ENCODE measurements around the gene TEX51. TPM values are rescaled to one million over a fixed set of nuclear protein-coding genes. Genes with fewer than 3 reads are reported as not detected.

The TEX51 gene
- total and polyA plus RNA-seq, 2 of the 4 experiments (the other 2 are of a cell fraction) = not detected

DNA sequence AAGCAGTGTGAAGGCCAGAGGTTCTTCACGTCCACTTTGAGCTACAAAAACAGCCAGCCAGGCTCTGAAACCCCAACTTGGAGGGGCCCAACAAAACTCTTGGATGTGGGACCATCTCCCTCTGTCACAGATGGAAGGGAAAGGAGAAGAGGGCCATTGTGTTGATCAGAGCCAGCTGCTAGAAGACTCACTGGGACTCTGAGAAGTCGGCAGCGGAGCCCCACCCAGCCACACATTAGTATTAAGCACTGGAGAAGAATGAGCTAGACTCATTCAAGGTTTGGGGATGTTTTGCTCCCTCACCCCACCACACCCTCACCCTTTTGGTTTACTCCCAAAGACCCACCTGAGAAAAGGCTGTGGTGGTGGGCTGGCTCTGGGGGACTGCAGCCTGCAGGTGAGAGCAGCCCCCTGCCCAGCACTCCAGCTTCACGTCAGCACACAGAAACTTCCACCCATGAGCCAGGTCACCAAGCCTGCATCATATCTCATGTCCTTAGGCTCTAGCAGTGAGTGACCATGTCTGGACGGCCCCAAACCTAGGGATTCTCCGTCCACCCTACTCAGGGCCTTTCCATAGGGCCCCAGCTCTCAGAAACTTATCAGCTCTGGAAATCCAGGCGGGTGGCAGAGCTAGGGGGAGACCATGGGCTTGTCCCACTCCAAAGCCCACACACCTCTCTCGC lies 12.6 kb downstream of the TEX51 start:
- in situ Hi-C loops (cut with MboI; ENCODE audit: low sequenced_read_pairs) = no loop called here
- DNase-seq = no peak
- no peaks in the 10 kb centered on the region for H3K36me3 ChIP-seq (ENCODE audit: control insufficient read depth, insufficient read depth, low read length)
- H3K9me3 ChIP-seq (ENCODE audit: control insufficient read depth, insufficient read depth, low read length) = no peaks in the 10 kb centered on the region
- TF ChIP-seq RFX5 (IDR thresholded peaks at IDR 0.05; ENCODE audit: low read depth, low read length) (no peak), CEBPB (IDR thresholded peaks at IDR 0.05; ENCODE audit: low read depth, low read length) (no peak), RCOR1 (IDR thresholded peaks at IDR 0.05; ENCODE audit: insufficient replicate concordance, low read length) (no peak), NFE2L2 (IDR thresholded peaks at IDR 0.05; ENCODE audit: low read depth, low read length) (no peak), RAD21 (IDR thresholded peaks at IDR 0.05; ENCODE audit: low read length) (no peak), CHD1 (IDR thresholded peaks at IDR 0.05; ENCODE audit: low read depth, low read length) (no peak), FOS (IDR thresholded peaks at IDR 0.05; ENCODE audit: low read depth, low read length) (no peak), MAZ (IDR thresholded peaks at IDR 0.05; ENCODE audit: borderline replicate concordance, low read depth, low read length) (no peak), USF2 (IDR thresholded peaks at IDR 0.05; ENCODE audit: low read depth, low read length) (no peak), CTCF (conservative IDR thresholded peaks at IDR 0.05; ENCODE audit: low read depth, low read length) (no peak), BHLHE40 (IDR thresholded peaks at IDR 0.05; ENCODE audit: low read depth, low read length) (no peak), SMC3 (IDR thresholded peaks at IDR 0.05; ENCODE audit: low read depth, low read length) (no peak), MAFK (IDR thresholded peaks at IDR 0.05; ENCODE audit: low read depth, low read length) (no peak), POLR2A (IDR thresholded peaks at IDR 0.05; ENCODE audit: low read depth, low read length) (no peak), MXI1 (IDR thresholded peaks at IDR 0.05; ENCODE audit: borderline replicate concordance, low read depth, low read length) (no peak)
- TF ChIP-seq, protein P1, sequence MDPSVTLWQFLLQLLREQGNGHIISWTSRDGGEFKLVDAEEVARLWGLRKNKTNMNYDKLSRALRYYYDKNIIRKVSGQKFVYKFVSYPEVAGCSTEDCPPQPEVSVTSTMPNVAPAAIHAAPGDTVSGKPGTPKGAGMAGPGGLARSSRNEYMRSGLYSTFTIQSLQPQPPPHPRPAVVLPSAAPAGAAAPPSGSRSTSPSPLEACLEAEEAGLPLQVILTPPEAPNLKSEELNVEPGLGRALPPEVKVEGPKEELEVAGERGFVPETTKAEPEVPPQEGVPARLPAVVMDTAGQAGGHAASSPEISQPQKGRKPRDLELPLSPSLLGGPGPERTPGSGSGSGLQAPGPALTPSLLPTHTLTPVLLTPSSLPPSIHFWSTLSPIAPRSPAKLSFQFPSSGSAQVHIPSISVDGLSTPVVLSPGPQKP (IDR thresholded peaks at IDR 0.05; ENCODE audit: borderline replicate concordance, low read depth, low read length) = no peak
- no peak for ATAC-seq (ENCODE audit: low read depth)
- no peak overlapping the region for H4K91ac ChIP-seq (ENCODE audit: insufficient read depth, low read depth, low read length)
- H4K8ac ChIP-seq (ENCODE audit: low read depth in 2 of 2, low read length in 2 of 2) = no peak overlapping the region
- H2BK5ac ChIP-seq (ENCODE audit: low read depth, low read length, poor library complexity, severe bottlenecking) = no peak overlapping the region
- no peak overlapping the region for H3K9ac ChIP-seq (ENCODE audit: low read depth, low read length)
- WGBS, 2 experiments (ENCODE audit: extremely low coverage in 2 of 2, insufficient read length in 1 of 2) = 57% methylated on average over 1 of the region's 8 CpGs; no CpG with 5 or more reads in 1 of the 2 experiments
- BruUV-seq (replicated peaks) = no TSS peak
- H2AFZ ChIP-seq (replicated peaks; ENCODE audit: low read length, poor library complexity) = no peak overlapping the region
- ChIA-PET POLR2A (ENCODE audit: unreplicated experiment) (interaction anchor here (0.7 kb wide), 1 partner anchor 13 kb away, joined by 4 read pairs; no protein-coding TSS in a partner anchor), CTCF (no interaction called here)
- dilution Hi-C loops (cut with HindIII; ENCODE audit: low sequenced_read_pairs, unreplicated experiment) = no loop called here
- peaks cover 11% of the 10 kb centered on the region; the same call in 1 of the 2 replicates for H3K27me3 ChIP-seq (ENCODE audit: control insufficient read depth, insufficient read depth, low read length)
- no peak overlapping the region for H3K4ac ChIP-seq (ENCODE audit: low read depth, low read length)
- H3K4me2 ChIP-seq (ENCODE audit: low read depth, low read length) = no peak overlapping the region
- no peaks in the 10 kb centered on the region for H3K4me1 ChIP-seq (ENCODE audit: control insufficient read depth, insufficient read depth, low read length)
- no peak overlapping the region for H2BK15ac ChIP-seq (ENCODE audit: low read depth, low read length)
- H3K79me1 ChIP-seq (ENCODE audit: low read depth in 1 of 2, low read length in 2 of 2) = no peaks in the 10 kb centered on the region
- H3K18ac ChIP-seq (ENCODE audit: low read depth, low read length) = no peak overlapping the region
- intact Hi-C loops (cut with micrococcal nuclease) = no loop called here
- H2BK20ac ChIP-seq (ENCODE audit: low read depth, low read length) = no peak overlapping the region
- H3K27ac ChIP-seq (ENCODE audit: insufficient read depth, low read length) = no peak overlapping the region
- H4K5ac ChIP-seq (ENCODE audit: low read depth, low read length) = no peak overlapping the region
- H3K9me1 ChIP-seq (ENCODE audit: insufficient read depth, low read length) = no peaks in the 10 kb centered on the region
- no peak overlapping the region for H3K56ac ChIP-seq (ENCODE audit: extremely low read depth, insufficient read depth, low read length)
- H3K4me3 ChIP-seq (ENCODE audit: insufficient read depth, low read depth, low read length) = no peak overlapping the region
- no peak overlapping the region for H3K23ac ChIP-seq (ENCODE audit: low read depth, low read length)
- no peak overlapping the region for H3K14ac ChIP-seq (replicated peaks; ENCODE audit: low read depth, low read length)
- no peak overlapping the region for H2BK120ac ChIP-seq (ENCODE audit: low read depth, low read length)
- no peaks in the 10 kb centered on the region for H4K20me1 ChIP-seq (ENCODE audit: insufficient read depth, low read length)
- no peak overlapping the region for H2AK5ac ChIP-seq (ENCODE audit: low read depth, low read length)
- no peak overlapping the region for H2AK9ac ChIP-seq (replicated peaks; ENCODE audit: low read depth, low read length, poor library complexity)

Measured in IMR-90 (cell line).